ENCODE results near the gene EMC7. TPM values are rescaled to one million over a fixed set of nuclear protein-coding genes. Genes with fewer than 3 reads are reported as not detected.

The EMC7 gene
- 26.9 TPM for total RNA-seq (2013)
- polyA plus RNA-seq (100 to 1,000 TPM in 2 of 3 donors, 10 to 100 TPM in 1; 41.7 to 135 (median 125) TPM), polyA minus RNA-seq (8.5 and 15.1 TPM in 2 replicates), total RNA-seq (10.2 to 20.6 (median 17.8) reads per million in 11 experiments)

GRCh38 chr15:34101366-34102174 lies at the start of gene EMC7, which contains the start of gene PGBD4:
TSS of gene EMC7 (minus strand) at chr15:34101862. CDS start at chr15:34101839, 23 bp downstream.
TSS of gene PGBD4 (plus strand) at chr15:34102083. CDS start at chr15:34102532, 449 bp downstream.
- H3K4me3 ChIP-seq (replicated peaks in 1 of 3; ENCODE audit: low read depth in 2 of 3, low read length in 3 of 3), result peak within 1 kb of the TSS; percentile 87 to 98 (median 97)
- Mint-ChIP-seq H3K4me3 (peak within 1 kb of the TSS; percentile 98 to 99), H3K36me3 (peaks cover 10 to 14% of the 10 kb centered on the region in 2 donors), H3K27me3 (ENCODE audit: low read depth in 3 of 3) (no peaks in the 10 kb centered on the region), H3K27ac (peak within 1 kb of the TSS; percentile 98 to 100 (median 99)), H3K9me3 (peaks cover 2 to 15% (median 9%) of the 10 kb centered on the region in 7 donors), H3K4me1 (peaks cover 20% of the 10 kb centered on the region)
- no peaks in the 10 kb centered on the region for H4K20me1 ChIP-seq (ENCODE audit: insufficient read depth, low read length)
- 0% methylated on average over 45 of the region's 48 CpGs for WGBS (ENCODE audit: insufficient coverage)
- peak; percentile 99 to 100 (median 99) for DNase-seq
- H3K9ac ChIP-seq (ENCODE audit: insufficient read depth, low read length, poor library complexity, severe bottlenecking), result peak within 1 kb of the TSS; percentile 91
- peaks cover 51% of the 10 kb centered on the region for H3K79me2 ChIP-seq (ENCODE audit: insufficient read depth, low read length)
- peaks cover 23 to 28% of the 10 kb centered on the region in 2 donors for H3K4me1 ChIP-seq (ENCODE audit: control insufficient read depth in 1 of 2, insufficient read depth in 2 of 2, low read length in 2 of 2)
- peak within 1 kb of the TSS; percentile 91 to 96 for H3K27ac ChIP-seq (ENCODE audit: low read depth in 1 of 2, low read length in 2 of 2)
- no peaks in the 10 kb centered on the region for H3K9me3 ChIP-seq (replicated peaks in 1 of 2; ENCODE audit: control insufficient read depth in 1 of 2, insufficient read depth in 1 of 2, low read length in 2 of 2)
- H3K27me3 ChIP-seq (ENCODE audit: control insufficient read depth in 2 of 2, insufficient read depth in 2 of 2, low read length in 2 of 2), result no peaks in the 10 kb centered on the region
- peak within 1 kb of the TSS; percentile 88 for H3K4me2 ChIP-seq (replicated peaks; ENCODE audit: extremely low read depth, low read length, poor library complexity, severe bottlenecking)
- intact Hi-C loops (cut with micrococcal nuclease), result loop anchor here (1.0 to 10.0 kb wide), 5 partner anchors 111 to 883 kb away; partner anchors contain the start of genes KATNBL1 (in 2 of the 2), EMC4 (in 1 of the 2), SLC12A6 (in 1 of the 2) and ZNF770 (in 1 of the 2)
- H3K36me3 ChIP-seq (replicated peaks in 1 of 2; ENCODE audit: control insufficient read depth in 1 of 2, insufficient read depth in 2 of 2, low read length in 2 of 2), result peaks cover 0 to 4% of the 10 kb centered on the region in 2 donors
- H2AFZ ChIP-seq (ENCODE audit: insufficient read depth, low read depth, low read length, poor library complexity, severe bottlenecking), result peak within 1 kb of the TSS; percentile 89
- no peak for TF ChIP-seq CTCF (IDR thresholded peaks at IDR 0.05)

- Histone ChIP-seq H3K79me2 (ENCODE audit: insufficient read depth, low read length) (no peaks in the 10 kb centered on the region), H3K27me3 (ENCODE audit: control insufficient read depth in 2 of 2, insufficient read depth in 2 of 2, low read length in 2 of 2) (no peaks in the 10 kb centered on the region), H2AFZ (ENCODE audit: insufficient read depth, low read depth, low read length, poor library complexity, severe bottlenecking) (no peak overlapping the region), H3K27ac (ENCODE audit: low read depth in 1 of 2, low read length in 2 of 2) (no peak overlapping the region), H3K9me3 (replicated peaks in 1 of 2; ENCODE audit: control insufficient read depth in 1 of 2, insufficient read depth in 1 of 2, low read length in 2 of 2) (no peaks in the 10 kb centered on the region), H3K4me1 (ENCODE audit: control insufficient read depth in 1 of 2, insufficient read depth in 2 of 2, low read length in 2 of 2) (no peaks in the 10 kb centered on the region), H3K4me2 (replicated peaks; ENCODE audit: extremely low read depth, low read length, poor library complexity, severe bottlenecking) (no peak overlapping the region), H3K4me3 (replicated peaks in 1 of 3; ENCODE audit: low read depth in 2 of 3, low read length in 3 of 3) (no peak overlapping the region), H3K36me3 (replicated peaks in 1 of 2; ENCODE audit: control insufficient read depth in 1 of 2, insufficient read depth in 2 of 2, low read length in 2 of 2) (peaks cover 46 to 87% of the 10 kb centered on the region in 2 donors), H3K9ac (ENCODE audit: insufficient read depth, low read length, poor library complexity, severe bottlenecking) (no peak overlapping the region), H4K20me1 (ENCODE audit: insufficient read depth, low read length) (no peaks in the 10 kb centered on the region)
- no peak overlapping the region for H3K4me3 Mint-ChIP-seq
- H3K36me3 Mint-ChIP-seq, result peaks cover 60 to 89% of the 10 kb centered on the region in 2 donors
- no peaks in the 10 kb centered on the region for H3K27me3 Mint-ChIP-seq (ENCODE audit: low read depth in 3 of 3)
- no peaks in the 10 kb centered on the region for H3K4me1 Mint-ChIP-seq
- intact Hi-C loops (cut with micrococcal nuclease), result no loop called here
- WGBS (ENCODE audit: insufficient coverage), result no CpG with 5 or more reads among the region's 6 CpGs
- no peak for DNase-seq
- no peaks in the 10 kb centered on the region for H3K9me3 Mint-ChIP-seq
- no peak overlapping the region for H3K27ac Mint-ChIP-seq
- no peak for TF ChIP-seq CTCF (IDR thresholded peaks at IDR 0.05)
Observed at GRCh38 chr15:34147371-34148140, 45.9 kb upstream of the EMC7 start.

All from CD14-positive monocyte (primary cell).